DOHH2 (cell line): ENCODE data around the gene GRK4.

Source experiments
- EZH2phosphoT487 ChIP-seq: fragments of 200-600 bp; sonication (generic); IDR thresholded peaks from 2 replicates; pipeline ENCODE4 v1.6.1; 2017; ENCODE audit warnings: borderline replicate concordance, mild to moderate bottlenecking, antibody characterized with exemption, low read length, moderate library complexity, mixed read lengths
- TF ChIP-seq, protein P1 (sequence below): fragments of 200-600 bp; sonication (generic); IDR thresholded peaks from one replicate; pipeline ENCODE4 v1.5.1; 2014; ENCODE audit warnings: antibody characterized with exemption, mild to moderate bottlenecking, low read depth, low read length; ENCODE audit not compliant: poor library complexity, severe bottlenecking

DNA sequence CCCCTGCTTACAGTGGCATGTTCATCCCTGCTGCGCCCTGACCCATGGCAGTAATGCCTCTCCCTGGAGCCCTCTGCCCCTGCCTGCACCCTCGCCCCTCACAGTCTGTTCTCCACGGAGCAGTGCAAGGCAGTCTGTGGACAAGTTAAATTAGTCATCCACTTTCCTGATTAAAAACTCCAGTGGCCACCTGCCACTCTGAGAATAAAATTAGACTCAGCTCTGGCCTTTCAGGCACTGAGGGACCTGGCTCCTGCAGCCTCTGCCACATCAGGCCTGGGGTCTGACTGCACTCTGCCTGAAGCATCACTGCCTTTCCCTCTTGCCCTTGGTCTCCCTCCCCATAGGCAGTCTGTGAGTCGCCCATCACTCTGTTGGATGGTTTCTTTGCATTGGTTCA is 53.6 kb downstream of the GRK4 start:
- TF ChIP-seq, protein P1, sequence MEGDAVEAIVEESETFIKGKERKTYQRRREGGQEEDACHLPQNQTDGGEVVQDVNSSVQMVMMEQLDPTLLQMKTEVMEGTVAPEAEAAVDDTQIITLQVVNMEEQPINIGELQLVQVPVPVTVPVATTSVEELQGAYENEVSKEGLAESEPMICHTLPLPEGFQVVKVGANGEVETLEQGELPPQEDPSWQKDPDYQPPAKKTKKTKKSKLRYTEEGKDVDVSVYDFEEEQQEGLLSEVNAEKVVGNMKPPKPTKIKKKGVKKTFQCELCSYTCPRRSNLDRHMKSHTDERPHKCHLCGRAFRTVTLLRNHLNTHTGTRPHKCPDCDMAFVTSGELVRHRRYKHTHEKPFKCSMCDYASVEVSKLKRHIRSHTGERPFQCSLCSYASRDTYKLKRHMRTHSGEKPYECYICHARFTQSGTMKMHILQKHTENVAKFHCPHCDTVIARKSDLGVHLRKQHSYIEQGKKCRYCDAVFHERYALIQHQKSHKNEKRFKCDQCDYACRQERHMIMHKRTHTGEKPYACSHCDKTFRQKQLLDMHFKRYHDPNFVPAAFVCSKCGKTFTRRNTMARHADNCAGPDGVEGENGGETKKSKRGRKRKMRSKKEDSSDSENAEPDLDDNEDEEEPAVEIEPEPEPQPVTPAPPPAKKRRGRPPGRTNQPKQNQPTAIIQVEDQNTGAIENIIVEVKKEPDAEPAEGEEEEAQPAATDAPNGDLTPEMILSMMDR, result no peak
- TF ChIP-seq EZH2phosphoT487, result no peak
